Loucy (cell line): ENCODE data around the gene ZBTB8A.
"Not testable (repeated sequence)": the region's sequence is repeated elsewhere in the genome, so short reads cannot be mapped to it uniquely, and the experiment has no call there.

ENCODE experiments used
- EZH2phosphoT487 ChIP-seq: fragments of 200-600 bp; IDR thresholded peaks from 2 replicates; pipeline ENCODE4 v1.6.1; 2018; ENCODE audit warnings: antibody characterized with exemption, mild to moderate bottlenecking, moderate library complexity, borderline replicate concordance
- TF ChIP-seq, protein P1 (sequence below): fragments of 200-600 bp; sonication (generic); conservative IDR thresholded peaks from 2 replicates; pipeline ENCODE4 v1.5.1; 2014; ENCODE audit warnings: mild to moderate bottlenecking, antibody characterized with exemption, low read length

GRCh38 chr1:32642292-32642827 lies 103.1 kb downstream of the ZBTB8A start:
- TF ChIP-seq, protein P1, sequence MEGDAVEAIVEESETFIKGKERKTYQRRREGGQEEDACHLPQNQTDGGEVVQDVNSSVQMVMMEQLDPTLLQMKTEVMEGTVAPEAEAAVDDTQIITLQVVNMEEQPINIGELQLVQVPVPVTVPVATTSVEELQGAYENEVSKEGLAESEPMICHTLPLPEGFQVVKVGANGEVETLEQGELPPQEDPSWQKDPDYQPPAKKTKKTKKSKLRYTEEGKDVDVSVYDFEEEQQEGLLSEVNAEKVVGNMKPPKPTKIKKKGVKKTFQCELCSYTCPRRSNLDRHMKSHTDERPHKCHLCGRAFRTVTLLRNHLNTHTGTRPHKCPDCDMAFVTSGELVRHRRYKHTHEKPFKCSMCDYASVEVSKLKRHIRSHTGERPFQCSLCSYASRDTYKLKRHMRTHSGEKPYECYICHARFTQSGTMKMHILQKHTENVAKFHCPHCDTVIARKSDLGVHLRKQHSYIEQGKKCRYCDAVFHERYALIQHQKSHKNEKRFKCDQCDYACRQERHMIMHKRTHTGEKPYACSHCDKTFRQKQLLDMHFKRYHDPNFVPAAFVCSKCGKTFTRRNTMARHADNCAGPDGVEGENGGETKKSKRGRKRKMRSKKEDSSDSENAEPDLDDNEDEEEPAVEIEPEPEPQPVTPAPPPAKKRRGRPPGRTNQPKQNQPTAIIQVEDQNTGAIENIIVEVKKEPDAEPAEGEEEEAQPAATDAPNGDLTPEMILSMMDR = not testable (repeated sequence)
- not testable (repeated sequence) for TF ChIP-seq EZH2phosphoT487
